Mesendoderm (in vitro differentiated cells): Measurements from ENCODE around the gene ZNF10.

Source experiments
- DNase-seq: peaks from one replicate; pipeline ENCODE4 v3.0.0; 2013
- H2AK5ac ChIP-seq: 2 replicates; pipeline ENCODE4 v1.6.1; 2013; ENCODE audit warnings: low read length, inconsistent platforms
- H2BK120ac ChIP-seq: 2 replicates; pipeline ENCODE4 v1.6.1; 2013; ENCODE audit warnings: low read depth, mild to moderate bottlenecking, low read length, moderate library complexity, mixed read lengths
- H2BK15ac ChIP-seq: replicated peaks from 2 replicates; pipeline ENCODE4 v1.6.1; 2013; ENCODE audit warnings: low read depth, mild to moderate bottlenecking, moderate library complexity
- H2BK5ac ChIP-seq: 2 replicates; pipeline ENCODE4 v1.6.1; 2013; ENCODE audit warnings: low read length, inconsistent platforms
- H3K18ac ChIP-seq: 2 replicates; pipeline ENCODE4 v1.6.1; 2013; ENCODE audit warnings: mild to moderate bottlenecking, low read length, mixed read lengths
- H3K23ac ChIP-seq: one replicate; pipeline ENCODE4 v1.6.1; 2013; ENCODE audit warnings: low read length
- H3K27ac ChIP-seq: 2 replicates; pipeline ENCODE4 v1.5.1; 2013; ENCODE audit warnings: low read depth, mild to moderate bottlenecking, inconsistent platforms, low read length, moderate library complexity
- H3K27me3 ChIP-seq: 2 replicates; pipeline ENCODE4 v1.6.1; 2013; ENCODE audit warnings: low read length, control low read depth, mild to moderate bottlenecking, inconsistent platforms; ENCODE audit not compliant: insufficient read depth, poor library complexity
- H3K36me3 ChIP-seq: 2 replicates; pipeline ENCODE4 v1.6.1; 2013; ENCODE audit warnings: low read length, inconsistent platforms; ENCODE audit not compliant: control insufficient read depth, insufficient read depth
- H3K4ac ChIP-seq: one replicate; pipeline ENCODE4 v1.6.1; 2013; ENCODE audit warnings: low read depth, mild to moderate bottlenecking, low read length, moderate library complexity
- H3K4me1 ChIP-seq: 2 replicates; pipeline ENCODE4 v1.6.1; 2013; ENCODE audit warnings: low read depth, low read length, inconsistent platforms; ENCODE audit not compliant: control insufficient read depth
- H3K4me2 ChIP-seq: 2 replicates; pipeline ENCODE4 v1.6.1; 2013; ENCODE audit warnings: low read length
- H3K4me3 ChIP-seq: 2 replicates; pipeline ENCODE4 v1.5.1; 2013; ENCODE audit warnings: mild to moderate bottlenecking, low read length
- H3K56ac ChIP-seq: one replicate; pipeline ENCODE4 v1.6.1; 2013; ENCODE audit warnings: low read length
- H3K79me1 ChIP-seq: 2 replicates; pipeline ENCODE4 v1.6.1; 2013; ENCODE audit warnings: low read length, inconsistent platforms
- H3K79me2 ChIP-seq: 2 replicates; pipeline ENCODE4 v1.6.1; 2013; ENCODE audit warnings: mild to moderate bottlenecking, low read length; ENCODE audit not compliant: control insufficient read depth, insufficient read depth
- H3K9ac ChIP-seq: 2 replicates; pipeline ENCODE4 v1.6.1; 2013; ENCODE audit warnings: low read length, inconsistent platforms
- H4K5ac ChIP-seq: one replicate; pipeline ENCODE4 v1.6.1; 2013; ENCODE audit warnings: low read length
- H4K8ac ChIP-seq: one replicate; pipeline ENCODE4 v1.6.1; 2013; ENCODE audit warnings: low read depth, mild to moderate bottlenecking, control low read depth, low read length, moderate library complexity
- WGBS: extraction: QIAGEN DNeasy Blood & Tissue Kit; methylation state at CpG from one replicate; pipeline ENCODE4 v1.1.7; 2013; ENCODE audit warnings: low lambda C conversion rate, missing lambda C conversion rate; ENCODE audit not compliant: insufficient coverage; ENCODE audit errors: extremely low coverage; 5-methylcytosine and 5-hydroxymethylcytosine counted together

The ZNF10 gene

DNA sequence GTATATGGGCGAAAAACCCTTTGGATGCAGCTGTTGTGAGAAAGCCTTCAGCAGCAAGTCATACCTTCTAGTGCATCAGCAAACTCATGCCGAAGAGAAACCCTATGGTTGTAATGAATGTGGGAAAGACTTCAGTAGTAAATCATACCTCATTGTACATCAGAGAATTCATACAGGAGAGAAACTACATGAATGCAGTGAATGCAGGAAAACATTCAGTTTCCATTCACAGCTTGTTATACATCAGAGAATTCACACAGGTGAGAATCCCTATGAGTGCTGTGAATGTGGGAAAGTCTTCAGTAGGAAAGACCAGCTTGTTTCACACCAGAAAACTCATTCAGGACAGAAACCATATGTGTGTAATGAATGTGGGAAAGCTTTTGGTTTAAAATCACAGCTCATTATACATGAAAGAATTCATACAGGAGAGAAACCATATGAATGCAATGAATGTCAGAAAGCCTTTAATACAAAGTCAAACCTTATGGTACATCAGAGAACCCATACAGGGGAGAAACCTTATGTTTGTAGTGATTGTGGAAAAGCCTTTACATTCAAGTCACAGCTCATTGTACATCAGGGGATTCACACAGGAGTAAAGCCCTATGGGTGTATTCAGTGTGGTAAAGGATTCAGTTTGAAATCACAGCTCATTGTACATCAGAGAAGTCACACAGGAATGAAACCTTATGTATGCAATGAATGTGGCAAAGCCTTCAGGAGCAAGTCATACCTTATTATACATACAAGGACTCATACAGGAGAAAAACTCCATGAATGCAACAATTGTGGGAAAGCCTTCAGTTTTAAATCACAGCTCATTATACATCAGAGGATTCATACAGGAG, 72.3 kb downstream of the ZNF10 start:
- DNase-seq: peak; percentile 25
- peak overlapping the region; percentile 23 for H3K4me3 ChIP-seq
- no CpG with 5 or more reads among the region's 2 CpGs for WGBS

DNA sequence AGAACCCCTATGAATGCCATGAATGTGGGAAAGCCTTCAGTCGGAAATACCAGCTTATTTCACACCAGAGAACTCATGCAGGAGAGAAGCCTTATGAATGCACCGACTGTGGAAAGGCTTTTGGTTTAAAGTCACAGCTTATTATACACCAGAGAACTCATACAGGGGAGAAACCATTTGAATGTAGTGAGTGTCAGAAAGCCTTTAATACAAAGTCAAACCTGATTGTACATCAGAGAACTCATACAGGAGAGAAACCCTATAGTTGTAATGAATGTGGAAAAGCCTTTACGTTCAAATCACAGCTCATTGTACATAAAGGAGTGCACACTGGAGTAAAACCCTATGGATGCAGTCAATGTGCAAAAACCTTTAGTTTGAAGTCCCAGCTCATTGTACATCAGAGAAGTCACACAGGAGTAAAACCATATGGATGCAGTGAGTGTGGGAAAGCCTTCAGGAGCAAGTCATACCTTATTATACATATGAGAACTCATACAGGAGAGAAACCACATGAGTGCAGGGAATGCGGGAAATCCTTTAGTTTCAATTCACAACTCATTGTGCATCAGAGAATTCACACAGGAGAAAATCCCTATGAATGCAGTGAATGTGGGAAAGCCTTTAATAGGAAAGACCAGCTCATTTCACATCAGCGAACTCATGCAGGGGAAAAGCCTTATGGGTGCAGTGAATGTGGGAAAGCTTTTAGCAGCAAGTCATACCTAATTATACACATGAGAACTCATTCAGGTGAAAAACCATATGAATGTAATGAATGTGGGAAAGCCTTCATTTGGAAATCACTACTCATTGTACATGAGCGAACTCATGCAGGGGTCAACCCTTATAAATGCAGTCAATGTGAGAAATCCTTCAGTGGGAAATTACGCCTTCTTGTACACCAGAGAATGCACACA, 73.2 kb downstream of the ZNF10 start:
- no peak overlapping the region for H3K56ac ChIP-seq
- H3K79me2 ChIP-seq: no peaks in the 10 kb centered on the region
- H3K79me1 ChIP-seq: no peaks in the 10 kb centered on the region
- peaks cover 5% of the 10 kb centered on the region for H3K36me3 ChIP-seq
- H4K5ac ChIP-seq: no peak overlapping the region
- peak overlapping the region; percentile 31 for H3K4me3 ChIP-seq
- no peak overlapping the region for H3K27ac ChIP-seq
- H3K23ac ChIP-seq: no peak overlapping the region
- H3K18ac ChIP-seq: no peak overlapping the region
- no peak overlapping the region for H2BK120ac ChIP-seq
- H3K4me1 ChIP-seq: no peaks in the 10 kb centered on the region
- WGBS: no CpG with 5 or more reads among the region's 7 CpGs
- H4K8ac ChIP-seq: no peak overlapping the region
- H3K27me3 ChIP-seq: no peaks in the 10 kb centered on the region
- H2BK15ac ChIP-seq: no peak overlapping the region
- no peak overlapping the region for H3K4ac ChIP-seq
- H3K9ac ChIP-seq: no peak overlapping the region
- H3K4me2 ChIP-seq: no peak overlapping the region
- no peak overlapping the region for H2AK5ac ChIP-seq
- peak; percentile 55 for DNase-seq
- H2BK5ac ChIP-seq: no peak overlapping the region

More for the DNA sequence above, 72.3 kb downstream of the ZNF10 start:
- Histone ChIP-seq H4K8ac (no peak overlapping the region), H2AK5ac (no peak overlapping the region), H3K9ac (no peak overlapping the region), H2BK120ac (no peak overlapping the region), H3K18ac (no peak overlapping the region), H3K79me2 (no peaks in the 10 kb centered on the region), H2BK15ac (no peak overlapping the region), H3K4me1 (no peaks in the 10 kb centered on the region), H3K36me3 (peaks cover 5% of the 10 kb centered on the region), H4K5ac (no peak overlapping the region), H3K79me1 (no peaks in the 10 kb centered on the region), H3K4me2 (no peak overlapping the region), H3K27me3 (no peaks in the 10 kb centered on the region), H3K23ac (no peak overlapping the region), H3K56ac (no peak overlapping the region), H2BK5ac (no peak overlapping the region), H3K27ac (no peak overlapping the region), H3K4ac (no peak overlapping the region)

DNA sequence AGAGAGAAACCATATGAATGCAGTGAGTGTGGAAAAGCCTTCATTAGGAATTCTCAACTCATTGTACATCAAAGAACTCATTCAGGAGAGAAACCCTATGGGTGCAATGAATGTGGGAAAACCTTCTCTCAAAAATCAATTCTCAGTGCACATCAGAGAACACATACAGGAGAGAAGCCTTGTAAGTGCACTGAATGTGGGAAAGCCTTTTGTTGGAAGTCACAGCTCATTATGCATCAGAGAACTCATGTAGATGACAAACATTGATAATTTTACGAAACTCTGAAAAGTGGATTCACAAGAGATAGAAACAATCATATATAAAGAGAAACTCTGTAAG, 73.8 kb downstream of the ZNF10 start:
- peak; percentile 11 for DNase-seq
- no peak overlapping the region for H3K18ac ChIP-seq
- H3K79me1 ChIP-seq: no peaks in the 10 kb centered on the region
- no peak overlapping the region for H4K5ac ChIP-seq
- no peak overlapping the region for H2BK120ac ChIP-seq
- no peak overlapping the region for H2BK15ac ChIP-seq
- H2AK5ac ChIP-seq: no peak overlapping the region
- no peak overlapping the region for H3K4ac ChIP-seq
- no peak overlapping the region for H3K56ac ChIP-seq
- no peaks in the 10 kb centered on the region for H3K79me2 ChIP-seq
- H2BK5ac ChIP-seq: no peak overlapping the region
- H3K4me3 ChIP-seq: peak overlapping the region; percentile 31
- no peak overlapping the region for H3K27ac ChIP-seq
- peaks cover 5% of the 10 kb centered on the region for H3K36me3 ChIP-seq
- H3K4me2 ChIP-seq: no peak overlapping the region
- H3K27me3 ChIP-seq: no peaks in the 10 kb centered on the region
- H3K23ac ChIP-seq: no peak overlapping the region
- H4K8ac ChIP-seq: no peak overlapping the region
- no peaks in the 10 kb centered on the region for H3K4me1 ChIP-seq
- no peak overlapping the region for H3K9ac ChIP-seq
- no CpG with 5 or more reads among the region's 1 CpG for WGBS

DNA sequence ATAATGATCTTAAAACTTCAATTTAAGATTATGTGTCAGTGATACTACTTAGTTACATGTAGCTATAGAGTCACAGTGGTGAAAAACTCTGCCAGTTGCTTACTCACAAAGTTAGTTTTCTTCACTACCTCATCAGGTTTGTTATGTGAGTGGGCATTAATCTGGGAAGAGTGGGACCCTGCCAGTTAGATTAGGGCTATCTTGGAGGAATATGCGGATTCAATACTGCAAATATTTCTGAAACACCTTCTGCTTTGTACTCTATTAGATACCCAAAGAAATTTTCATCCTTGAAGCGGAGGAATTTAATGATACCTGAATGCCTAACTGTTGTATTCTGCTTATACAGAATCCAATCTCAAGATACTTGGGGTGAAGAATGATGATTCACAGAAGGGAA, 76.0 kb downstream of the ZNF10 start:
- Histone ChIP-seq H3K4me3 (no peak overlapping the region), H3K79me1 (no peaks in the 10 kb centered on the region)

More for the DNA sequence above, 76.0 kb downstream of the ZNF10 start:
- Histone ChIP-seq H2AK5ac (no peak overlapping the region), H3K27ac (no peak overlapping the region), H4K8ac (no peak overlapping the region), H3K18ac (no peak overlapping the region), H3K27me3 (no peaks in the 10 kb centered on the region), H3K4ac (no peak overlapping the region), H3K36me3 (peaks cover 5% of the 10 kb centered on the region), H4K5ac (no peak overlapping the region), H3K56ac (no peak overlapping the region), H2BK15ac (no peak overlapping the region), H3K23ac (no peak overlapping the region), H3K79me2 (no peaks in the 10 kb centered on the region), H3K9ac (no peak overlapping the region), H2BK120ac (no peak overlapping the region), H2BK5ac (no peak overlapping the region), H3K4me2 (no peak overlapping the region), H3K4me1 (no peaks in the 10 kb centered on the region)
- WGBS: no CpG with 5 or more reads among the region's 2 CpGs
- DNase-seq: no peak
